ENCODE results near the gene THBS1. TPM values are rescaled to one million over a fixed set of nuclear protein-coding genes. Genes with fewer than 3 reads are reported as not detected.

Gene THBS1
- 671 and 1,064 TPM in 2 replicates for total RNA-seq

GRCh38 chr15:39580485-39581241 lies at the start of gene THBS1:
Gene THBS1 (plus strand): TSS chr15:39581079. CDS start chr15:39581858, 779 bp downstream.

Other genes starting within 250 kb of the THBS1 start
- 0.65 and 0.89 TPM in 2 replicates for gene FSIP1, start 201.8 kb downstream of the THBS1 start, total RNA-seq

Data from smooth muscle cell of the umbilical artery (primary cell).